Mesenchymal stem cell (in vitro differentiated cells and primary cell): ENCODE results near the gene NEXN.

ENCODE experiments used
- DNase-seq: peaks from one replicate; pipeline ENCODE4 v3.0.0-alpha.2; 2013
- H2AFZ ChIP-seq: one replicate; pipeline ENCODE4 v1.6.1; 2013; ENCODE audit warnings: low read depth, mild to moderate bottlenecking, control low read depth, inconsistent platforms, low read length, moderate library complexity
- H2AK5ac ChIP-seq: 2 replicates; pipeline ENCODE4 v1.6.1; 2013; ENCODE audit warnings: low read length, moderate library complexity, mild to moderate bottlenecking, inconsistent platforms; ENCODE audit not compliant: severe bottlenecking
- H2BK120ac ChIP-seq: one replicate; pipeline ENCODE4 v1.6.1; 2013; ENCODE audit warnings: low read depth, mild to moderate bottlenecking, inconsistent platforms, low read length, moderate library complexity
- H2BK12ac ChIP-seq, 2 experiments: one replicate each; pipeline ENCODE4 v1.6.1; 2013; ENCODE audit warnings: inconsistent platforms in 2 of 2, low read length in 2 of 2, mild to moderate bottlenecking in 2 of 2, moderate library complexity in 2 of 2, control low read depth in 1 of 2
- H2BK15ac ChIP-seq: one replicate; pipeline ENCODE4 v1.6.1; 2013; ENCODE audit warnings: mild to moderate bottlenecking, low read depth, inconsistent platforms; ENCODE audit not compliant: poor library complexity, severe bottlenecking
- H2BK5ac ChIP-seq: 2 replicates; pipeline ENCODE4 v1.6.1; 2013; ENCODE audit warnings: low read depth, mild to moderate bottlenecking, low read length, control low read depth, inconsistent platforms; ENCODE audit not compliant: poor library complexity, severe bottlenecking
- H3K14ac ChIP-seq, 2 experiments: one replicate each; pipeline ENCODE4 v1.6.1; 2013; ENCODE audit warnings: inconsistent platforms in 2 of 2, low read length in 2 of 2, control low read depth in 1 of 2, mild to moderate bottlenecking in 1 of 2, moderate library complexity in 1 of 2
- H3K18ac ChIP-seq, 2 experiments: one replicate each; pipeline ENCODE4 v1.6.1; 2013; ENCODE audit warnings: inconsistent platforms in 2 of 2, low read length in 2 of 2, control low read depth in 1 of 2, low read depth in 1 of 2, mild to moderate bottlenecking in 1 of 2
- H3K23ac ChIP-seq, 2 experiments: one replicate each; pipeline ENCODE4 v1.6.1; 2013; ENCODE audit warnings: inconsistent platforms in 2 of 2, low read length in 2 of 2, mild to moderate bottlenecking in 2 of 2, moderate library complexity in 2 of 2, control low read depth in 1 of 2
- H3K27ac ChIP-seq: 2 replicates; pipeline ENCODE4 v1.5.1; 2013; ENCODE audit warnings: mild to moderate bottlenecking, moderate library complexity, low read length, control low read depth, inconsistent platforms; ENCODE audit not compliant: poor library complexity, severe bottlenecking
- H3K27me3 ChIP-seq, 2 experiments: 2 replicates each; pipeline versions ENCODE4 v1.6.1 to v1.7.0; 2013; ENCODE audit warnings: low read length in 2 of 2, mild to moderate bottlenecking in 2 of 2, moderate library complexity in 2 of 2, control low read depth in 1 of 2, inconsistent platforms in 1 of 2; ENCODE audit not compliant: control insufficient read depth in 1 of 2, insufficient read depth in 1 of 2
- H3K36me3 ChIP-seq, 2 experiments: 2 replicates each; pipeline versions ENCODE4 v1.6.1 to v1.7.0; 2013; ENCODE audit warnings: low read length in 2 of 2, control low read depth in 1 of 2, inconsistent platforms in 1 of 2, low read depth in 1 of 2, mild to moderate bottlenecking in 1 of 2; ENCODE audit not compliant: insufficient read depth in 2 of 2, control insufficient read depth in 1 of 2
- H3K4ac ChIP-seq, 2 experiments: one replicate each; pipeline ENCODE4 v1.6.1; 2013; ENCODE audit warnings: inconsistent platforms in 2 of 2, low read length in 2 of 2, mild to moderate bottlenecking in 2 of 2, moderate library complexity in 2 of 2, control low read depth in 1 of 2, low read depth in 1 of 2
- H3K4me1 ChIP-seq: 2 replicates; pipeline ENCODE4 v1.6.1; 2013; ENCODE audit warnings: low read depth, low read length, control low read depth; ENCODE audit not compliant: control insufficient read depth, insufficient read depth
- H3K4me2 ChIP-seq: 2 replicates; pipeline ENCODE4 v1.6.1; 2013; ENCODE audit warnings: low read length, mild to moderate bottlenecking, inconsistent platforms; ENCODE audit not compliant: poor library complexity, severe bottlenecking
- H3K4me3 ChIP-seq, 2 experiments: 2 replicates each; pipeline versions ENCODE4 v1.5.1 to v1.7.0; 2013; ENCODE audit warnings: low read length in 2 of 2, mild to moderate bottlenecking in 2 of 2, control low read depth in 1 of 2, low read depth in 1 of 2; ENCODE audit not compliant: insufficient read depth in 1 of 2
- H3K79me1 ChIP-seq: replicated peaks from 2 replicates; pipeline ENCODE4 v1.6.1; 2013; ENCODE audit warnings: mild to moderate bottlenecking, control low read depth, low read length, inconsistent platforms; ENCODE audit not compliant: poor library complexity, severe bottlenecking
- H3K9ac ChIP-seq: 2 replicates; pipeline ENCODE4 v1.7.0; 2013; ENCODE audit warnings: mild to moderate bottlenecking, low read length, moderate library complexity
- H3K9me3 ChIP-seq: 2 replicates; pipeline ENCODE4 v1.7.0; 2013; ENCODE audit warnings: mild to moderate bottlenecking, low read length; ENCODE audit not compliant: control insufficient read depth
- H4K8ac ChIP-seq: one replicate; pipeline ENCODE4 v1.6.1; 2013; ENCODE audit warnings: inconsistent platforms, mild to moderate bottlenecking, low read length, moderate library complexity
- H4K91ac ChIP-seq: one replicate; pipeline ENCODE4 v1.6.1; 2013; ENCODE audit warnings: mild to moderate bottlenecking, low read length, inconsistent platforms
- WGBS: methylation state at CpG from one replicate; pipeline ENCODE4 v1.1.7; 2013; ENCODE audit warnings: mixed read lengths; 5-methylcytosine and 5-hydroxymethylcytosine counted together

NEXN gene

GRCh38 chr1:77955709-77956108, 67.3 kb downstream of the NEXN start:
- Histone ChIP-seq H3K4me3 (no peak overlapping the region), H2AK5ac (no peak overlapping the region), H3K14ac (no peak overlapping the region), H3K36me3 (peaks cover 25 to 100% of the 10 kb centered on the region in 2 experiments), H2AFZ (no peak overlapping the region), H4K8ac (no peak overlapping the region), H2BK5ac (no peak overlapping the region), H3K23ac (no peak overlapping the region), H3K9ac (no peak overlapping the region), H3K4ac (no peak overlapping the region), H2BK12ac (no peak overlapping the region), H3K79me1 (peaks cover 5% of the 10 kb centered on the region), H2BK120ac (no peak overlapping the region), H3K4me2 (no peak overlapping the region), H3K4me1 (peaks cover 1% of the 10 kb centered on the region), H3K9me3 (no peaks in the 10 kb centered on the region), H4K91ac (no peak overlapping the region), H3K27me3 (no peaks in the 10 kb centered on the region), H2BK15ac (no peak overlapping the region), H3K18ac (no peak overlapping the region), H3K27ac (no peak overlapping the region)
- WGBS: 100% methylated on average over 1 of the region's 3 CpGs
- DNase-seq: no peak

DNA sequence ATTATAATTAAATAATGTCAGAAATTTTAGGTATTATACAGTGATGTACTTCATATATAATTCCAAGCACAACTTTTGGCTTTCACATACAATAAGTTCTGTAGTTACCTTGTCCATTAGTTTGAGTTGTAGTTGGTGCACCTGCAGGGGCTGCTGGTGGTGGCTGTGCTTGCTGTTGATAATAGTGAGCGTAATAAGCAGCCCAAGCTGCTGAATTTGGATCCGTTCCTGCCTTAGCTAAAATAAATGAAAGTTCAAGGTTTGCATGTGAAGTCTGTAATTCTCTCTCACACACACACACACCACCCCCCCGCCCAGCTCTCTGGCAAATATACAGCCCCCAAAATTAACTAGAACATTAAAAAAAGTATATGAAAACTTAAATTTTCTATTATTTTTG, 68.0 kb downstream of the NEXN start:
- Histone ChIP-seq H2AFZ (no peak overlapping the region), H3K27me3 (no peaks in the 10 kb centered on the region), H4K91ac (no peak overlapping the region), H4K8ac (no peak overlapping the region), H3K79me1 (peaks cover 3% of the 10 kb centered on the region), H3K18ac (no peak overlapping the region), H2BK12ac (no peak overlapping the region), H3K27ac (no peak overlapping the region), H3K14ac (no peak overlapping the region), H3K4me2 (no peak overlapping the region), H2BK15ac (no peak overlapping the region), H3K4me1 (peaks cover 1% of the 10 kb centered on the region), H2BK120ac (no peak overlapping the region), H2AK5ac (no peak overlapping the region), H3K9me3 (no peaks in the 10 kb centered on the region), H2BK5ac (no peak overlapping the region), H3K4ac (no peak overlapping the region), H3K36me3 (peaks cover 25 to 100% of the 10 kb centered on the region in 2 experiments), H3K23ac (no peak overlapping the region), H3K9ac (no peak overlapping the region), H3K4me3 (no peak overlapping the region)
- DNase-seq: no peak
- no CpG with 5 or more reads among the region's 3 CpGs for WGBS

GRCh38 chr1:77958391-77958790, 70.0 kb downstream of the NEXN start:
- Histone ChIP-seq H4K91ac (no peak overlapping the region), H3K27ac (no peak overlapping the region), H2AK5ac (no peak overlapping the region), H4K8ac (no peak overlapping the region), H3K23ac (no peak overlapping the region), H2BK12ac (no peak overlapping the region), H3K4me2 (no peak overlapping the region), H3K4me3 (no peak overlapping the region), H3K4ac (no peak overlapping the region), H3K36me3 (peaks cover 18 to 100% of the 10 kb centered on the region in 2 experiments), H2BK15ac (no peak overlapping the region), H2BK120ac (no peak overlapping the region), H2AFZ (no peak overlapping the region), H3K9me3 (no peaks in the 10 kb centered on the region), H3K14ac (no peak overlapping the region), H3K79me1 (peaks cover 3% of the 10 kb centered on the region), H3K18ac (no peak overlapping the region), H3K27me3 (no peaks in the 10 kb centered on the region), H3K9ac (no peak overlapping the region), H2BK5ac (no peak overlapping the region), H3K4me1 (peaks cover 1% of the 10 kb centered on the region)
- DNase-seq: no peak

DNA sequence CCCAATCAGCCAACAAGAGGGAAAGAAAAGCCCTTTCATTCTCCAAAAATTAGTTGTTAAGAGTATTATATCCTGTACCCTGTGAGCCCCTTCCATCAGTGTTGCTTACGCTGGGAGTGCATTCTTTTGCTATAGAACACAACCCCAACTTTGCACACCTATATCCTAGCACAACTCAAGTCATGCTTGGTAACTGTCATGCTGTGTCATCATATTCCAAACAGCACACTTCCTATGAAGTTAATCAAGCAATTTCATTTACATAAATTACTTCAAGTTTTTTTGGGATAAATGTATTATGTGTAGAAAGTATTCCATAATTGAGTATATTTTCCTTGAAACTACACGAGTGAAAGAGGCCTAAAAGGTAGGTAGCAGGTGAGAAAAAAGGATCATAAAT, 70.4 kb downstream of the NEXN start:
- H3K79me1 ChIP-seq: peaks cover 3% of the 10 kb centered on the region
- no peaks in the 10 kb centered on the region for H3K9me3 ChIP-seq
- H2BK5ac ChIP-seq: no peak overlapping the region
- no peak overlapping the region for H3K4ac ChIP-seq
- H4K8ac ChIP-seq: no peak overlapping the region
- peaks cover 1% of the 10 kb centered on the region for H3K4me1 ChIP-seq
- H3K14ac ChIP-seq: no peak overlapping the region
- no peak overlapping the region for H3K4me3 ChIP-seq
- WGBS: 96% methylated on average over 2 of the region's 2 CpGs
- no peak overlapping the region for H2BK15ac ChIP-seq
- H2AFZ ChIP-seq: no peak overlapping the region
- H2BK120ac ChIP-seq: no peak overlapping the region
- H3K23ac ChIP-seq: no peak overlapping the region
- no peak overlapping the region for H3K18ac ChIP-seq
- H3K4me2 ChIP-seq: no peak overlapping the region
- no peak overlapping the region for H4K91ac ChIP-seq
- H3K9ac ChIP-seq: no peak overlapping the region
- DNase-seq: no peak
- H2BK12ac ChIP-seq: no peak overlapping the region
- H2AK5ac ChIP-seq: no peak overlapping the region
- no peaks in the 10 kb centered on the region for H3K27me3 ChIP-seq
- H3K27ac ChIP-seq: no peak overlapping the region
- peaks cover 20 to 100% of the 10 kb centered on the region in 2 experiments for H3K36me3 ChIP-seq
